ENCODE measurements around the gene ABCA6.
"Not testable (repeated sequence)": the region's sequence is repeated elsewhere in the genome, so short reads cannot be mapped to it uniquely, and the experiment has no call there.

Gene ABCA6, protein sequence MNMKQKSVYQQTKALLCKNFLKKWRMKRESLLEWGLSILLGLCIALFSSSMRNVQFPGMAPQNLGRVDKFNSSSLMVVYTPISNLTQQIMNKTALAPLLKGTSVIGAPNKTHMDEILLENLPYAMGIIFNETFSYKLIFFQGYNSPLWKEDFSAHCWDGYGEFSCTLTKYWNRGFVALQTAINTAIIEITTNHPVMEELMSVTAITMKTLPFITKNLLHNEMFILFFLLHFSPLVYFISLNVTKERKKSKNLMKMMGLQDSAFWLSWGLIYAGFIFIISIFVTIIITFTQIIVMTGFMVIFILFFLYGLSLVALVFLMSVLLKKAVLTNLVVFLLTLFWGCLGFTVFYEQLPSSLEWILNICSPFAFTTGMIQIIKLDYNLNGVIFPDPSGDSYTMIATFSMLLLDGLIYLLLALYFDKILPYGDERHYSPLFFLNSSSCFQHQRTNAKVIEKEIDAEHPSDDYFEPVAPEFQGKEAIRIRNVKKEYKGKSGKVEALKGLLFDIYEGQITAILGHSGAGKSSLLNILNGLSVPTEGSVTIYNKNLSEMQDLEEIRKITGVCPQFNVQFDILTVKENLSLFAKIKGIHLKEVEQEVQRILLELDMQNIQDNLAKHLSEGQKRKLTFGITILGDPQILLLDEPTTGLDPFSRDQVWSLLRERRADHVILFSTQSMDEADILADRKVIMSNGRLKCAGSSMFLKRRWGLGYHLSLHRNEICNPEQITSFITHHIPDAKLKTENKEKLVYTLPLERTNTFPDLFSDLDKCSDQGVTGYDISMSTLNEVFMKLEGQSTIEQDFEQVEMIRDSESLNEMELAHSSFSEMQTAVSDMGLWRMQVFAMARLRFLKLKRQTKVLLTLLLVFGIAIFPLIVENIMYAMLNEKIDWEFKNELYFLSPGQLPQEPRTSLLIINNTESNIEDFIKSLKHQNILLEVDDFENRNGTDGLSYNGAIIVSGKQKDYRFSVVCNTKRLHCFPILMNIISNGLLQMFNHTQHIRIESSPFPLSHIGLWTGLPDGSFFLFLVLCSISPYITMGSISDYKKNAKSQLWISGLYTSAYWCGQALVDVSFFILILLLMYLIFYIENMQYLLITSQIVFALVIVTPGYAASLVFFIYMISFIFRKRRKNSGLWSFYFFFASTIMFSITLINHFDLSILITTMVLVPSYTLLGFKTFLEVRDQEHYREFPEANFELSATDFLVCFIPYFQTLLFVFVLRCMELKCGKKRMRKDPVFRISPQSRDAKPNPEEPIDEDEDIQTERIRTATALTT (N-terminal part only)

DNA sequence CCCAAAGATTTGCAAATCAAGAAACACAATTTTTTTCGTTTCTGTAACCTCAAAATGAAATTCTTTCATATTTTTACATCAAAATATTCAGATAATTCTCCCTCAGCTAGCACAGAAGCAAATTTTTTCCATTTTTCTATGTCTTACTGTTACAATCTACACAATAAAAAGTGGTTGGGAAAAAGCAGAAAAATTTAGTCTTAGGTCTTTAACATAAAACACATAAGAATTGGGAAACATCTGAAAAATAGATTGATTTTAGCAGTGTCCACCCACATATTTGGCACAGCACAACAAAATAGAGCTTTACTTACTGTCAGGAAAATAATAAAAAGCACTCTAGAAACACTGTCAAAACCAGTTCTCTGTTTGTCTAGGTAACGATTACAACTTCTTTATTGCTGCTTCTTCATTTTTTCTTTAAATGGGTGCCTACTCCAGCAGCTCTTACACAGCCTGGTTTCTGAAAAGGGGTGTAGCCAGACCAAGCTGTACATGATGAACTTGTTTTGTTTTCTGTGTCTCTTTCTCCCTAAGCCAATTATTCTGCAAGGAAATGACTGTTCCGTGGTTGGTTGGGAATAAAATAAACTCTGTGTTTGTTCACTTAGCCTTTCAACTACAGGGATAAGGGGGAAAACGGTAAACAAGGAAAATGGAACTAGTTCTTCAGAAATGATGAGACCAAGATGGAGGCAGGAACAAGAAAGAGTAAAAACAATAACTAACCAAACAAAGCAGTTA, at the start of gene ABCA6:
TSS of gene ABCA6 (minus strand) at position 465 of the 744 bp plus-strand sequence. CDS start 1,192 bp downstream, outside the sequence.
- H3K36me3 Mint-ChIP-seq (ENCODE audit: low read depth): no peaks in the 10 kb centered on the region
- H3K27ac Mint-ChIP-seq: no peak within 1 kb of the TSS
- H3K4me1 Mint-ChIP-seq (ENCODE audit: low read depth): no peaks in the 10 kb centered on the region
- DNase-seq: no peak
- H3K4me3 Mint-ChIP-seq: no peak within 1 kb of the TSS
- no peaks in the 10 kb centered on the region for H3K9me3 Mint-ChIP-seq
- no peaks in the 10 kb centered on the region for H3K27me3 Mint-ChIP-seq

DNA sequence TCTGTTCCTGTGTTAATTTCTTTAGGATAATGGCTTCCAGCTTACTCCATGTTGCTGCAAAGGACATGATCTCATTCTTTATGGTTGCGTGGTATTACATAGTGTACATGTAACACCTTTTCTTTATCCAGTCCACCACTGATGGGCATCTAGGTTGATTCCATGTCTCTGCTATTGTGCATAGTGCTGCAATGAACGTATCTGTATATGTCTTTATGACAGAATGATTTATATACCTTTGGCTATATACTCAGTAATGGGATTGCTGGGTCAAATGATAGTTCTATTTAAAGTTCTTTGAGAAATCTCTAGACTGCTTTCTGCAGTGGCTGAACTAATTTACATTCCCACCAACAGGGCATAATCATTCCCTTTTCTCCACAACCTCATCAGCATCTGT, 47.1 kb upstream of the ABCA6 start:
- no peaks in the 10 kb centered on the region for H3K9me3 Mint-ChIP-seq
- no peak overlapping the region for H3K4me3 Mint-ChIP-seq

DNA sequence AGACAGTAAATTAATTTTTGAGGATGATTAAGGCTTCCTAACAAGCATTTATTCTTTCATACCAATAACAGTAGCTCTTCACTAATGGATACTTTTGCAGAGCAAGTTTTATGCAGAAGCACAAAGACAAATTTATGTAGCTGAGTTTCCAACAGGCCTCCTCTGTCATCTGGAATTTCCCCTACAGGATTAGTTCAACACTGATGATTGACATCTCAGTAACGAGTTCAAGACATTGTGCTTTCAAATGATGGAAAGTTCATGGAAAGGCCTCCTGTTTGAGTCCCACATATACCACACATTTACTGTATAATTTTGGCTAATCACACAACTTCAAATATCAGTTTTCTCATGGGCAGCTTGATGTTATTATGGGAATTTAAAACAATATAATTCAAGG, 46.4 kb upstream of the ABCA6 start:
- Mint-ChIP-seq H3K4me1 (ENCODE audit: low read depth) (no peaks in the 10 kb centered on the region), H3K27ac (no peak overlapping the region), H3K27me3 (no peaks in the 10 kb centered on the region), H3K9me3 (no peaks in the 10 kb centered on the region), H3K36me3 (ENCODE audit: low read depth) (peaks cover 4% of the 10 kb centered on the region), H3K4me3 (no peak overlapping the region)
- no peak for DNase-seq

More for the DNA sequence above, 47.1 kb upstream of the ABCA6 start:
- DNase-seq: no peak
- no peaks in the 10 kb centered on the region for H3K4me1 Mint-ChIP-seq (ENCODE audit: low read depth)
- H3K27ac Mint-ChIP-seq: no peak overlapping the region
- no peaks in the 10 kb centered on the region for H3K27me3 Mint-ChIP-seq
- peaks cover 5% of the 10 kb centered on the region for H3K36me3 Mint-ChIP-seq (ENCODE audit: low read depth)

DNA sequence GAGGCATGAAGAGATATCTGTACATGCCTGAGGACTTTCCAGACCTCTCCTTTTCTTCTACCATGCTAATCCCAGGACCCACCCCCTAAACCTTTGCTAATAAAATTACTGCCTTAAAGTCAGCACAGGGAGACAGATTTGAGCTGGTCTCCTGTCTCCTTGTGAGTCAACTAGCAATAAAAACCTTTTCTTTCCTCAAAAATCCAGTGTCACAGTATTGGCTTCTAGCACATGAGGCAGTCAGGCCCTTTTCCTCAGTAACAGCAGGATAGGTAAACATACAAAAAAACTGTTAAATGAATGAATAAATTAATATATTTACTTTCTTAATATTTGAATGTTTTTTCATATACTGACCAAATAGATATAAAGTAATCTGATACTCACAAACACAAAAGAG, 45.6 kb upstream of the ABCA6 start:
- H3K4me3 Mint-ChIP-seq: no peak overlapping the region
- H3K27me3 Mint-ChIP-seq: no peaks in the 10 kb centered on the region
- DNase-seq: no peak
- H3K36me3 Mint-ChIP-seq (ENCODE audit: low read depth): no peaks in the 10 kb centered on the region
- H3K4me1 Mint-ChIP-seq (ENCODE audit: low read depth): no peaks in the 10 kb centered on the region
- no peak overlapping the region for H3K27ac Mint-ChIP-seq
- H3K9me3 Mint-ChIP-seq: no peaks in the 10 kb centered on the region

DNA sequence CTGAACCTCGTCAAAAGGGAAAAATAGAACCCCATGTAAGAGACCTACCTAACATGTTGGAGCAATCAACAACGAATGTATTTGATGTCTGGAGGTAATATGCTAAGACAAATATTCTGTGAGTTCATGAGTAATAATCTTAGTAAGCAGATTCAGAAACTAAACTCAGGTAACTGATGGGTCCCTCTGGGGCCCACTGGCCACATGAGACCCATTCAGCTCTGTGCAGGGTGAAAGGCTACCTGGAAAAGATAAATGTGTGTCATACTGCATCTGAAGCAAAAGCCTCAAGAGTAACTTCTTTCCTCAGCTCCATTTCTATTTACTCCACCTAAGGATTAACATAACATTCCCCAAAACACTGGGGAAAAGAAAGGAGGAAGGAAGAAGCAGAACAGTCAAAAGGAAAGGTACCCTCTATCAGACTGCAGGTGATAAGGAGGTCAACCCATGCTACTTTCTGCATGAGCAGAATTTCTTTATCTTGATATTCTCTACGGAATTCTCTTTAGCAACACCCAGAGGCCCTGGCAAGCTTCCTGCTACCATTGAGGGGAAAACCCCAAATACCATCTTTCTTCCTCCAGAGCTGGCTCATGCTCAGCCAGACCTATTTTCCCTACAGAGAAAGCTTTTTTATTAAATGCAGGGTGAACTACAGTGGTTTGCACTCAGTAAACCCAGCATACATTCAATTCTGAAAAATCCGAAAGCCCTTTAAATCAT, 37.7 kb upstream of the ABCA6 start:
- no peaks in the 10 kb centered on the region for H3K36me3 Mint-ChIP-seq (ENCODE audit: low read depth)
- no peaks in the 10 kb centered on the region for H3K9me3 Mint-ChIP-seq
- no peak for DNase-seq
- H3K4me1 Mint-ChIP-seq (ENCODE audit: low read depth): no peaks in the 10 kb centered on the region
- H3K27me3 Mint-ChIP-seq: no peaks in the 10 kb centered on the region
- no peak overlapping the region for H3K4me3 Mint-ChIP-seq
- no peak overlapping the region for H3K27ac Mint-ChIP-seq

DNA sequence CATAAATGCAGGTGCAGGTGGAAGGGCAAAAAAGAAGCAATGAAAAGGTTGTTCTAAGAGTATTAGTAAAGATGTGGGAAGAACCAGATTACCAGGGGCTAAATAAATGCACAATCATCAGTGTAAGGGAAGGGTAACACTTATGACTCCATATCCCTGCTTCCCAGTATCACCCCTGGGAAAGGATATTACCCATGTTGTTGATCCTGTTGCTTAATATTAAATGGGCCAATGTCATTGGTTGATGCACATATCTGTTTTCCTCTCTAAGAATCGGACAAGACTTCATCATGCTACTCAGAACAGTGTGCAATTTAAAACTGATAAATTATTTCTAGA, 34.7 kb upstream of the ABCA6 start:
- Mint-ChIP-seq H3K4me3 (no peak overlapping the region), H3K36me3 (ENCODE audit: low read depth) (no peaks in the 10 kb centered on the region), H3K27ac (no peak overlapping the region), H3K9me3 (no peaks in the 10 kb centered on the region), H3K27me3 (no peaks in the 10 kb centered on the region), H3K4me1 (ENCODE audit: low read depth) (no peaks in the 10 kb centered on the region)
- DNase-seq: no peak

DNA sequence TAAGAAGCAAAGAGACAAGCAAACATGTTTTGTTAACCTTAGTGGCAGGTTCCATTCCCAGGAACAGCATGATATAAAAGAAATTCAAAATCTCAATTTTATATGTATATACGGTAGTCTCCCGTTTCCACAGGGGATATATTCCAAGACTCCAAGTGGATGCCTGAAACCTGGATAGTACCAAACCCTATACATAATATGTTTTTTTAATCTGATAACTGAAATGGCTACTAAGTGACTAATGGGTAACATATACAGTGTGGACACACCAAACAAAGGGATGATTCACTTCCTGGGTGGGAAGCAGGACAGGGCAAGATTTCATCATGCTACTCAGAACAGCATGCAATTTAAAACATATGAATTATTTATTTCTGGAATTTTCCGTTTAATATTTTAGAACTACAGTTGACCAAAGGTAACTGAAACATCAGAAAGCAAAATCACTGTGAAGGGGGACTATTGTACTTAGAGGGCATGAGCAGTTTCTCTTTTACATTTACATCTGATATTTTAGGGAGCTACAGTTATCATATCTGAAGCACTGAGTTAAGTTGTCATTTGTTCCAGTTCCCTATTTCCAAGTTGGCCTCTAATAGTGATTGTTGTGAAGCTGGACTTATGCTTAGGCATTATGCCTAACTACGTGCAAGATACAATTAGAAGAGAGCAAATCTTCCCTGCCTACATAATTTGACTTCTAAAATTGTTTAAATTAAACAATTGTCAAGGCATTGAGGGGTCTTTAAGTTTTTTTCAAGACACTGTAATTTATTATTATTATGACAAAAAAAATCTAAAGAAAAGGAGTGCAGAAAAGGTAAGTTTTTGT, 34.1 kb upstream of the ABCA6 start:
- Mint-ChIP-seq H3K27me3 (no peaks in the 10 kb centered on the region), H3K27ac (no peak overlapping the region), H3K9me3 (no peaks in the 10 kb centered on the region), H3K4me3 (no peak overlapping the region), H3K4me1 (ENCODE audit: low read depth) (no peaks in the 10 kb centered on the region), H3K36me3 (ENCODE audit: low read depth) (no peaks in the 10 kb centered on the region)
- DNase-seq: no peak

DNA sequence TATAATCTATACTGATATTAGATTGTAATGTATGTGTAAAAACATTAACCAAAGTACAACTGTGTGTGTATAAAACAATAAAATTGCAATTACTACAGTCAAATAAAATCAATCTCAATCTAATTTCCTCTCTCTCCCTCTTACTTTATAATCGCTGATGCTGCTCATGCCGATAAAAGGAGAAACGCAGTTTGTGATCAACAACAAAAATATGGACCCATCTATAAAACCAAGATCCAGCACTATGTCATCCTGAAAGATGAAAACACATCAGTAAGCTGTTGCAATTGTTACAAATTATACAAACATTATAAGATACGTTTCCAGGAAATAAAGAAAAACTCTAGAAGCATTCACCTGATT, 33.5 kb upstream of the ABCA6 start:
- Mint-ChIP-seq H3K36me3 (ENCODE audit: low read depth) (no peaks in the 10 kb centered on the region), H3K4me3 (no peak overlapping the region), H3K27ac (no peak overlapping the region), H3K4me1 (ENCODE audit: low read depth) (no peaks in the 10 kb centered on the region), H3K27me3 (no peaks in the 10 kb centered on the region), H3K9me3 (no peaks in the 10 kb centered on the region)
- no peak for DNase-seq

DNA sequence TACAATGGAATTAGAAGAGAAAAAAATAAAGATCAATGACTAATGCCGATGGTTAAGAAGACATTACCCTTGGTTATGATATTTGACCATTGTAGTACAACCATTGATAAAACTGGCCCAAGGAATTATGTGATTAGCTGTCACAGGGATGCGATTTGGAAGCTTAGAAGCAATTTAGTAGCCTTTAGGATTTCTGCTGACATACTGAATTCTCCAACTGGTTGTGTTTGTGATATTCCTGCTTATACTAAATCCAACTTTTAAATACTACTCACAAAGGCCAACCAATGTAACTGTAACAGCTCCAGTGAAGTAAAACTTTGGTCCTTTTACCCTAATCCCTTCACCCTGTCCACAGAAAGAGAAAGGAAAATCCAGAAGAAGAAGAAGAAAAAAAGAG, 31.4 kb upstream of the ABCA6 start:
- Mint-ChIP-seq H3K27me3 (no peaks in the 10 kb centered on the region), H3K9me3 (no peaks in the 10 kb centered on the region), H3K4me3 (no peak overlapping the region), H3K4me1 (ENCODE audit: low read depth) (no peaks in the 10 kb centered on the region), H3K27ac (no peak overlapping the region), H3K36me3 (ENCODE audit: low read depth) (no peaks in the 10 kb centered on the region)
- no peak for DNase-seq

DNA sequence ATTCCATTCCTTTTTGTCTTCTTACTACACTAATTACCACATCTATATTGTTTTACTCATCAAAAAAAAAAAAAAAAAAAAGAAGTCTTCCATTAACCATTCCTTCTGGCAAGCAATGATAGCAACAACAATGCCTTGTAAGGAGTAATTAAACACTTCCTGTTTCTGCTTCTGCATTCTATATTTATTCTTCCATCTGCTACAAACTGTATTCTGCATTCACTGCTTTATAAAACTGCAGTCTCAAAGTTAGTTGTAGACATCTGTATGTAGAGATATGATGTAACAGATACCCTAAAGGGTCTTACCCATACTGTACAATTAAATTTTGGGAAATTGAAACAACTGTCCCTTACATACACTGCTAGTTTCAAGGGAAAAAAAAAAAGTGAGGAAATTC, 28.7 kb upstream of the ABCA6 start:
- Mint-ChIP-seq H3K4me3 (no peak overlapping the region), H3K36me3 (ENCODE audit: low read depth) (no peaks in the 10 kb centered on the region)

DNA sequence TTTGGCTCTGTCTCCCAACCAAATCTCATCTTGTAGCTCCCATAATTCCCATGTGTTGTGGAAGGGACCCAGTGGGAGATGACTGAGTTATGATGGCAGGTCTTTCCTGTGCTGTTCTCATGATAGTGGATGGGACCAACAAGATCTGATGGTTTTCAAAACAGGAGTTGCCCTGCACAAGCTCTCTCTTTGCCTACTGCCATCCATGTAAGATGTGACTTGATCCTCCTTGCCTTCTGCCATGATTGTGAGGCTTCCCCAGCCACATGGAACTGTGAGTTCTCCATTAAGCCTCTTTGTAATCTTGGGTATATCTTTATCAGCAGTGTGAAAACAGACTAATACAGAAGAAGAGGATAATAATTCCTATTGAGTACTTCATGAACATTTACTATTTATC, 26.9 kb upstream of the ABCA6 start:
- H3K4me1 Mint-ChIP-seq (ENCODE audit: low read depth); H3K27ac Mint-ChIP-seq; DNase-seq: not testable (repeated sequence)

More for the DNA sequence above, 28.7 kb upstream of the ABCA6 start:
- DNase-seq: no peak
- Mint-ChIP-seq H3K4me1 (ENCODE audit: low read depth) (no peaks in the 10 kb centered on the region), H3K9me3 (no peaks in the 10 kb centered on the region), H3K27ac (no peak overlapping the region), H3K27me3 (no peaks in the 10 kb centered on the region)

DNA sequence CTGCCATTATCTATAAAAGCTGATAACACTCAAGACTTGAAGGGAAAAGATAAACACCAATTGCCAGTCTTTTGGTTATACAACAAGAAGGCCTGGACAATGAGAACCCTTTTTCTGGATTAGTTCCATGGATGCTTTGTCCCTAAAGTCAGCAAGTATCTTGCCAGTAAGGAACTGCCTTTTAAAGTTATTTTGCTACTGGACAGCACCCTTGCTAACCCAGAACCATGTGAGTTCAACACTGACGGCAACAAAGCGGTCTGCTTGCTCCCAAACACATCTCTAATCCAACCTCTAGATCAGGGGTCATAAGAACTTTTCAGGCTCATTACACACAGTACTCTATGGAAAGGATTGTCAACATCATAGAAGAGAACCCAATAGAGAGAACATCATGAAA, 25.3 kb upstream of the ABCA6 start:
- no peak for DNase-seq
- no peaks in the 10 kb centered on the region for H3K27me3 Mint-ChIP-seq
- H3K4me3 Mint-ChIP-seq: no peak overlapping the region
- H3K9me3 Mint-ChIP-seq: no peaks in the 10 kb centered on the region
- H3K4me1 Mint-ChIP-seq (ENCODE audit: low read depth): no peaks in the 10 kb centered on the region
- no peak overlapping the region for H3K27ac Mint-ChIP-seq
- no peaks in the 10 kb centered on the region for H3K36me3 Mint-ChIP-seq (ENCODE audit: low read depth)

More for the DNA sequence above, 26.9 kb upstream of the ABCA6 start:
- not testable (repeated sequence) for H3K4me3 Mint-ChIP-seq; H3K27me3 Mint-ChIP-seq; H3K36me3 Mint-ChIP-seq (ENCODE audit: low read depth); H3K9me3 Mint-ChIP-seq

DNA sequence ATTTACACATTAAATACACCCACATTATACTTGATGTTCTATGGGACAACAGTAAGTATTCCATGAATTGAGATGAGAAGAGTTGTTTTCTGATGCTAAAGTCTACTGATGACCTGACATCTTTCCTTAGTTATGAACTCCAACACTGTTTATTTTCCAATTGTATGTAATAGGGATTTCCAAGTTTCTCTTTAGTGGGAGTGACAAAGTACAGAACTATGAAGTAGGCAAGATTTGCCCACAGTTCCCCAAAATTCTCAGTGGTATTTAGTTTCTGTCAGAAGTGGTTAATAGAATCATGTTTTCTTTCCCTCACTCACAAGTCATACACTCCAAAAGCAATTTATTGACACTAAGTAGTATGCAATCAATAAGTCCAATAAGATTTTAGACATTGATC, 22.5 kb upstream of the ABCA6 start:
- H3K9me3 Mint-ChIP-seq: no peaks in the 10 kb centered on the region
- H3K4me1 Mint-ChIP-seq (ENCODE audit: low read depth): no peaks in the 10 kb centered on the region
- H3K4me3 Mint-ChIP-seq: no peak overlapping the region
- H3K27ac Mint-ChIP-seq: no peak overlapping the region
- no peak for DNase-seq
- no peaks in the 10 kb centered on the region for H3K36me3 Mint-ChIP-seq (ENCODE audit: low read depth)
- no peaks in the 10 kb centered on the region for H3K27me3 Mint-ChIP-seq
